Stimulated activated CD4-positive, alpha-beta T cell treated with anti-CD3 and anti-CD28 coated beads, Interleukin-15, amount 100 ng/mL, for 48 hours (primary cell): Measurements from ENCODE around the gene EPS15.
"Not testable (repeated sequence)": the region's sequence is repeated elsewhere in the genome, so short reads cannot be mapped to it uniquely, and the experiment has no call there.

Experiments used
- DNase-seq, 2 donors: peaks; one replicate each; pipeline ENCODE4 v3.0.0-alpha.2; 2020; ENCODE audit warnings: low read depth in 2 of 2

EPS15 gene

GRCh38 chr1:51519048-51519864, at the start of gene EPS15:
TSS of gene EPS15 (minus strand) at chr1:51519266. CDS start at chr1:51519231, 35 bp downstream.
- DNase-seq = peak; percentile 79 to 89

DNA sequence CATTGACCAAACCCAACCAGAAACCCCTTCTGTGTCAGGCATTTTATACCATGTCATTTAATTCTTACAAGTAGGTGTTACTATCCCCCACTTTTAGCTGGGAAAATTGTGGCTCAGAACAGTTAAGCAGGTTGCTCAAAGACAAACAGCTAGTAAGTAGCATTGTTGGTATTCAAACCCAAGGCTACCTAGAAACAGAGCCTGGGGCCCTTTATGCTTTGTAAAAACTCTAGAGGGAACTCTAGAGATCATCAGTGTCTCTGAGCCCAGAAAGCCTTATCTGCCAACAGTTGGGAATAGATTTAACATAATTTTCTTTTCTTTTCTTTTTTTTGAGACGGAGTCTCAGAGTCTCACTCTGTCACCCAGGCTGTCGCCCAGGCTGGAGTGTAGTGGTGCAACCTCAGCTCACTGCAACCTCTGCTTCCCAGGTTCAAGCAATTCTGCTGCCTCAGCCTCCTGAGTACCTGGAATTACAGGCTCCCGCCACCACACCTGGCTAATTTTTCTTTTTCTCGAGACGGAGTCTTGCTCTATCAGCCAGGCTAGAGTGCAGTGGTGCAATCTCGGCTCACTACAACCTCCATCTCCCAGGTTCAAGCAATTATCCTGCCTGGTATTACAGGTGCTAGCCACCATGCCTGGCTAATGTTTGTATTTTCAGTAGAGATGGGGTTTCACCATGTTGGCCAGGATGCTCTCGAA, 49.3 kb upstream of the EPS15 start:
- no peak for DNase-seq

- DNase-seq = no peak
These were observed 48.6 kb upstream of the EPS15 start for GRCh38 chr1:51567653-51568052.

DNA sequence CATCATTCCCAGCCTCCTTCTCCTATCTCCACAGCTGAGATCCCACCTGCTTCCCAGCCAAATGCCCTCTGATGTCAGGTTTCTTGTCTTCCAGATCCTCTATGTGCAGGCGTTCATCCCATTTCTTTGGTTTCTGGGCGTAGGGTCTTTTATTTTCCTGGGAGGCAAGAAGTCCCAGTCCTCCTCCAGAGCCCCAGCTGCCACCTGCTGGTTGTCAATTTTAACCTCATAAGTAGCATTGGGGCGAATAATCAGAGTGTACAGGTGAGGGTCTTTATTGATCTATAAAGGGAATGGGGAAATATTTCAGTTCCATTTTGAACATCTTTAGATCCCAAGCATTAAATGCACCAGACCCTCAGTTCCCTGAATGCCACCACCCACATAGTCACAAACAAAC, 47.2 kb upstream of the EPS15 start:
- DNase-seq = no peak

DNA sequence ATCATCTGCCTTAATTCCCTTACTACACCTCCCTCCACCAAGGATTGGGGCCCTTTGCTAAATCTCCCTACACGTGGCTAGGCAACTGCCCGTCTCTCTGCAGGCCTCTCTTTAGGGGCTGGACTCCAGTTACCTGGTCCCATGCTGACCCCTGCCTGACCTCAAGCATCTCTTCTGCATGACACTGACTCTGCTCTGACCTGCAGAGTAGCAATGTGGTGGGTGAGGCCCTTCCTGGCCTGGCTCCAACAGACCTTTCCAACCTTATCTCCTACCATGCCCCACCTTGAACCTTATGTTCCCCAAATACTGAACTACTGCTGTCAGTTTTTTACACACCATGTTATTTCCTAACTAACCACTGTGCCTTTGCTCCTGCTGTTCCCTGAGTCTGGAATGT, 45.9 kb upstream of the EPS15 start:
- DNase-seq = no peak

- no peak for DNase-seq
These were observed 45.1 kb upstream of the EPS15 start for GRCh38 chr1:51564124-51564523.

- no peak for DNase-seq
These were observed 42.6 kb upstream of the EPS15 start for GRCh38 chr1:51561702-51562101.

DNA sequence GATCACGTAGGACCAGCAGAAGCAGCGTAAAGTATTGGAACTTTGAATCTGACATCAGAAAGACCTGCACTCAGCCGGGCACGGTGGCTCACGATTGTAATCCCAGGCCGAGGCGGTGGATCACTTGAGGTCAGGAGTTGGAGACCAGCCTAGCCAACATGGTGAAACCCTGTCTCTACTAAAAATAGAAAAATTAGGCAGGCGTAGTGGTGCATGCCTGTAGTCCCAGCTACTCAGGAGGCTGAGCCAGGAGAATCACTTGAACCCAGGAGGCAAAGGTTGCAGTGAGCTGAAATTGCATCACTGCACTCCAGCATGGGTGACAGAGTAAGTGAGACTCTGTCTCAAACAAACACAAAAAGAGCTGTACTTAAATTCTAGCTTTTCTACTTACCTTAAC, 41.8 kb upstream of the EPS15 start:
- DNase-seq = not testable (repeated sequence)

- DNase-seq = no peak
These were observed 41.0 kb upstream of the EPS15 start for GRCh38 chr1:51560034-51560433.

- DNase-seq = no peak
These were observed 40.4 kb upstream of the EPS15 start for GRCh38 chr1:51559501-51559900.

GRCh38 chr1:51559064-51559500, 40.0 kb upstream of the EPS15 start:
- no peak for DNase-seq

GRCh38 chr1:51558375-51558924, 39.4 kb upstream of the EPS15 start:
- DNase-seq = no peak

- no peak for DNase-seq
These were observed 38.1 kb upstream of the EPS15 start for GRCh38 chr1:51557168-51557567.

DNA sequence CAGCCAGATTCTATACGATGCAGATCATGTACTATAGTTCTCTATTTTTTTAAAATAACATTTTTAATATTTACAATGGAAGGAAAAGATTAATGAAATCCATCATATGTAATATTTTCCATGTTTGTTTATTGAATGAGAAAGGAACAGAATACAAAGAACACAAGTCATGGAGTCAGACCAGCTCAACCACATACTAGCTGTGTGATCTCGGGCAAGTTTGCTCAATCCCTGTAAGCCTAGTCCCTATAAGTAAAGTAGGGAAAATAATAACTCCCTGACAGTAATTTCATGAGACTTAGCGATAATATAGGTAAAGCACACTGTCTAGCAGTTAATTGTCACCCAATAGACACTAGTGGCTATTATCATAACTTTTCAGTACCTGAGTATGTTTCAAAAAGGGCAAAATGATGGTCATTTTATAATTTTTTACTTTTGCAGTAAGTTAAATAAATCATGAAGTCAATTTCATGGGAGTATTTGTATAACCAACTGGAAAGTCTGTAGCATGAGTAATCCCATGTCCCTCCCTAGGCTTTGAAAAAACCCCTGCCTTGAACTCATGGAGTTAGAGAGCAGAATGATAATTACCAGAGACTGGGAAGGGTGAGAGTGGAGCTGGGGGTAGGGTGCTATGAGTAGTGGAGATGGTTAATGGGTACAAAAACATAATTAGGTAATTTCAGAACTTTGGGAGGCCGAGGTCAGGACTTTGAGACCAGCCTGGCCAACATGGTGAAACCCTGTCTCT, 37.0 kb upstream of the EPS15 start:
- no peak for DNase-seq

DNA sequence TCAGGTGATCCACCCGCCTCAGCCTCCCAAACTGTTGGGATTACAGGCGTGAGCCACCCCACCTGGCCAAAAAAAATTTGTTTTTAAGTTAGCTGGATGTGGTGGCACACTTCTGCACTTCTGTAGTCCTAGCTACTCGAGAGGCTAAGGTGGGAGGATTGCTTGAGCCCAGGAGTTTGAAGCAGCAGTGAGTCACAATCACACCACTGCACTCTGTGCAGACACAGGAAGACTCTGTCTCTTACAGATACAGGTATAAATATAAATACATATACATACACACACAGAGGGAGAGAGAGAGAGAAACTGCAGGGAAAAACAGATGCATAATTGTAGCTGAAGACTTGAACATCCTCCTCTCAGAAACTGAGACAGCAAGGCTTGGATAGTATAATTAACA, 34.8 kb upstream of the EPS15 start:
- DNase-seq = no peak

- no peak for DNase-seq
These were observed 34.1 kb upstream of the EPS15 start for GRCh38 chr1:51552929-51553807.

DNA sequence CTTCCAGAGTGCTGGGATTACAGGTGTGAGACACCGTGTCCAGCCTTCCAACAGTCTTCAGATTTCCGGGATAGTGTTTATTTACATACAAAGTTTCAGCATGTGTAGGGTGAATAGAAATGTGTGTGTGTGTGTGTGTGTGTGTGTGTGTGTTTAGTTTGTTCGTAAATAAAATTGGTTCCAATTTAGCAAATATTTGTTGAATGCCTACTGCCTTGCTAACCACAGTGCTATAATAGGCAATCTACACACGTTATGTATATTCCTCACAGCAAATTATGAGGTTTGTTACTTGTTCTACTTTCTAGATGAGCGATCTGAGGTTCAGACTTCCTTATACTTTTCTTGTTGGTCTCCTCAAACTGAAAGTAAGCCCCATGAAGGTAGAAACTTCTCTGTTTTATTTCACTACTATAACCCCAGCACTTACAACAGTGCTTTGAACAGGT, 32.8 kb upstream of the EPS15 start:
- DNase-seq = no peak

- no peak for DNase-seq
These were observed 32.0 kb upstream of the EPS15 start for GRCh38 chr1:51551081-51551480.

DNA sequence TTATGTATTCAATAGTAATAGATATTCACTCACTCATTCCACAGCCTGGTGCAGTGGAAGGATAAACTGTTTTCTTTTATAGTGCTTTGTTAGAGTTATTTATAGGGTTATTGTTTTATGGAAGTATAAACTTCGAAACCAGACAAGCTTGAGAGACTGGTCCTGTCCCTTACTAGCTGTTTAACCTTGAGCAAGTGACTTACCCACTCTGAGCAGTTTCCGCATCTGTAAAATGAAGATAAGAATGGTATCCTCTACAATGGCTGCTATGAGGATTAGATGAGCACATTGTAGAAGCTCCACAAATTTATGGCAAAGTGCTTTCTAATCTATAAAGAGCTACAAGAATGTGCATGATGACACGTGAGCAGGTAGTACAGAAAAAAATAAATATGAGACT, 30.8 kb upstream of the EPS15 start:
- no peak for DNase-seq

GRCh38 chr1:51549016-51549619, 30.1 kb upstream of the EPS15 start:
- DNase-seq = no peak

- DNase-seq = no peak
These were observed 24.8 kb upstream of the EPS15 start for GRCh38 chr1:51543858-51544257.
